ENCODE results near the gene TDRD10.

- no peak for TF ChIP-seq POLR2AphosphoS5 (IDR thresholded peaks at IDR 0.05; ENCODE audit: low read depth, low read length)
- no peak for TF ChIP-seq POLR2A (IDR thresholded peaks at IDR 0.05; ENCODE audit: low read depth, low read length)
These were observed 11.7 kb upstream of the TDRD10 start for GRCh38 chr1:154490317-154490716.
